Endothelial cell of umbilical vein (primary cell): Measurements from ENCODE around the gene OSBPL9.

Experiments
- CTCF ChIP-seq, 2 donors: IDR thresholded peaks; 1 replicate in 1 of 2; 2 replicates in 1 of 2; pipeline ENCODE4 v1.5.1; 2011; ENCODE audit warnings: low read length in 2 of 2, mild to moderate bottlenecking in 2 of 2, moderate library complexity in 2 of 2, control low read depth in 1 of 2, inconsistent platforms in 1 of 2, low read depth in 1 of 2; ENCODE audit not compliant: insufficient read depth in 1 of 2; ENCODE audit errors: extremely low read depth in 1 of 2
- EZH2 ChIP-seq: IDR thresholded peaks from 2 replicates; pipeline ENCODE4 v1.6.1; 2012; ENCODE audit warnings: borderline replicate concordance, low read depth, mild to moderate bottlenecking, moderate library complexity, low read length, inconsistent platforms; ENCODE audit not compliant: severe bottlenecking
- MAX ChIP-seq: IDR thresholded peaks from 2 replicates; pipeline ENCODE4 v1.6.1; 2011; ENCODE audit not compliant: insufficient read depth, insufficient read length
- POLR2A ChIP-seq: IDR thresholded peaks from 2 replicates; pipeline ENCODE4 v1.6.1; 2012; ENCODE audit warnings: low read depth, mild to moderate bottlenecking, control low read depth, low read length

GRCh38 chr1:51669816-51670215 is 52.9 kb downstream of the OSBPL9 start:
- TF ChIP-seq CTCF (IDR thresholded peaks at IDR 0.05; ENCODE audit: extremely low read depth in 1 of 2, insufficient read depth in 1 of 2, low read depth in 1 of 2, low read length in 2 of 2) (no peak), EZH2 (no peak), MAX (no peak), POLR2A (no peak)
